KG1 (cell line): ENCODE results near the gene ATP2C2.

Experiments used
- DNase-seq: peaks from one replicate; lab custom pipeline; 2025; lab: John Stamatoyannopoulos, UW

Gene ATP2C2

GRCh38 chr16:84451781-84452180 lies 83.4 kb downstream of the ATP2C2 start:
- DNase-seq: no peak

GRCh38 chr16:84453061-84453752 lies 84.9 kb downstream of the ATP2C2 start:
- no peak for DNase-seq

DNA sequence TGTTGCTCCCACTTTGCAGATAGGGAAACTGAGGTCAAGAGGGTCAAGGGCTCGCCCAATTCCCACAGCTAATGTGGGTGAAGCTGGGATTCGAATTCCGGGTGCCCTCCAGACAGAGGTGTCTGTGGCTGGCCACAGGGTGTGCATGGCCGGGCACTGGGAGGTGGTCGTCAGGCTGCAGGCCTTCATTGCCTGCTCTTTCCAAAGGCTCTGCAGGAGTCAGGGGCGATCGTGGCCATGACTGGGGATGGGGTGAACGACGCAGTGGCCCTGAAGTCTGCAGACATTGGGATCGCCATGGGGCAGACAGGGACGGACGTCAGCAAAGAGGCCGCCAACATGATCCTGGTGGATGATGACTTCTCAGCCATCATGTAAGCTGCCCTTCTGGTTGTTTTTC lies 86.3 kb downstream of the ATP2C2 start:
- no peak for DNase-seq

GRCh38 chr16:84455031-84455430 lies 86.7 kb downstream of the ATP2C2 start:
- DNase-seq: no peak

DNA sequence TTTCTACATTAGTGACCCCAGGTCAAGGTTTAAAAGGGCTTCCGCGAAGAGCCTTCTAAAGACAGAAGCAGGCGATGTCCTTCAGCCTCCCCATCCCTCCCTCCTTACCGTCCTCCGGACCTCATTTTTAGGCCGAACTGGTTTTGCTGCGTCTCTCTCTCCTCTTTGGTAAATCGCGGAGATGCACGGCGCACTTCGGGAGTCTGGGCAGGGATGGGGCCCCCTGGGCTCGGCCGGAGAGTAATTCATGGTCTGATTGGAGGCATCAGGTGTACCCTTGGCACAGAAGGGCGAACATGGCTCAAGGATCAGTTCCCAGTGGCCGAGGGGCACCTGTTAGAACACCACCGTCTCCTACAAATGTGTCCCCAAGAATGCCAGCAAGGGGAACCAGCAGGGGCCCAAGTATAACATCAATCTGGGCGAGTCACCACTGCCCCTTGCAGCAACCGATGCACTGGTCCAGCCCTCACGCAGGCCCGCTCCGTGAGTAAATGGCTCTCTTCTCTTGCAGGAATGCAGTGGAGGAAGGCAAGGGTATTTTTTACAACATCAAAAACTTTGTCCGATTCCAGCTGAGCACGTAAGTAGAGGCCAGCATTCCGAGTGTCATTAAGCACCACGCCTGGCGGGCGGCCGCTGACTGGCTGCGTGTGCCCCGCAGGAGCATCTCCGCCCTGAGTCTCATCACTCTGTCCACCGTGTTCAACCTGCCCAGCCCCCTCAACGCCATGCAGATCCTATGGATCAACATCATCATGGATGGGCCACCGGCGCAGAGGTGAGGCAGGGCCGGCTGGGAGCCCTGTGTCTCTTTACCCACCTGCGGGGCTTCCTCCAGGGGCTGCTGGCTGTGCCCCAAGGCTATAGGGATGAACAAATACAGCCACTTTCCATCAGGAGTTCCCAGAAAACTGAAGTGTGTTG lies 90.5 kb downstream of the ATP2C2 start:
- DNase-seq: no peak

DNA sequence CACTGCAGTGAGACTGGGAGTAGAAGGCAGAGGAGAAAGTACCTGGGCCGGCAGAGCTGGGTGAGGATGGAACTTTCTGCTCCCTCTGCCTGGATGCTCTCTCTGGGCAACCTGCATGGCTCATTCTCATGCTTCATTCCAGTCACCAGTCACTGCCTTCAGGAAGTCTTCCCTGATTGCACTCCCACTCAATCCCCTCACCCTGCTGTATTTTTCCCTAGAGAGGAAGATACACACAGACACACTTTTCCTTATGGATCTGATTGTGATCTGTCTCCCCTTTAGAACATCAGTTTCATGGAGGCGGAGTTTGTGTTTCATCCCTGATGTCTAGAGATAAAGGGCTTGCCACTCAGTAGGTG lies 91.2 kb downstream of the ATP2C2 start:
- no peak for DNase-seq

DNA sequence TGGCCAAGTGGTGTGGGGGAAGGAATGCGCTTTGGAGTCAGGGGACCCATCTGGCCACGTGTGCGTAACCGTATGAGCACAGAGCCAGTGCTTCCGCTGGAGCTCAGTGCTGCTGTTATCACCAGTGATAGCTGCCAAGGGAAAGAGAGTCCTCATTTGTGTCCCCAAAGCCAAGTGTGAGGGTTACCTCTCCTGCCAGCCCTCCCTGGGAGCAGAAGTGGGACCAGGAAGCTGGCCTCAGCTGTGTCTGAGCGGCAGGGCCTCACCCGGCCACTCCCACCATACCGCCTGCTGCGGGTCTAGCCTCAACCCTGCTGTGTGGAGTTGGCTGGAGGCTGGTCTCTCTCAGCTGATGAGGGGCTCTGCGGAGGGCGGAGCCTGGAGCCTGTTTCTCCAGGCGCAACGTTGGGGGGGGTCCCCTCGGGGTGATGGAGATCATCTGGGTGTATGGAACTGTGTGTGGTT lies 91.6 kb downstream of the ATP2C2 start:
- DNase-seq: no peak

DNA sequence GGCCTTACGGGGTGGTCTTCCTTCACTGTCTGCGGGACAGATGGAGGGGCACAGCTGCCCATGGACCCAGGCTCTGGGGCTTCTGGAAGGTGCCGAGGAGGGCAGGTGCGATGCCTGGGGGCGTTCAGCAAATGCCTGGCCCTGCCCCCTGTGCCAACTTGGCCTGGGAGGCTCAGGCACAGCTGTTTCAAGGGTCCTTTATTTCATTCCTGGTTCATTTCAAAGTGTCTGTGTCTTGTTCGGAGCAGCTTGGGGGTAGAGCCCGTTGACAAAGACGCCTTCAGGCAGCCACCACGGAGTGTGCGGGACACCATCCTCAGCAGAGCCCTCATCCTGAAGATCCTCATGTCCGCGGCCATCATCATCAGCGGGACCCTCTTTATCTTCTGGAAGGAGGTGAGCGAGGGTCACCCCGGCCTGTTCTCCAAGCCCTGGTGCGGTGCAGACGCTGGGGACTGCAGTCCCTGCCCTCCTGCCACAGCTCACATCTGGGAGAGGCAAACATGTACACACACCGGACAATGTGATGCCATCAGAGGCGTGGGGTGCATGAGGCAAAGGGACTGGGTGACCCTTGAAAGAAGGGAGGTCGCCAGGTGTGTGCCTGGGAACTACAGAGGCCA lies 92.2 kb downstream of the ATP2C2 start:
- DNase-seq: no peak

DNA sequence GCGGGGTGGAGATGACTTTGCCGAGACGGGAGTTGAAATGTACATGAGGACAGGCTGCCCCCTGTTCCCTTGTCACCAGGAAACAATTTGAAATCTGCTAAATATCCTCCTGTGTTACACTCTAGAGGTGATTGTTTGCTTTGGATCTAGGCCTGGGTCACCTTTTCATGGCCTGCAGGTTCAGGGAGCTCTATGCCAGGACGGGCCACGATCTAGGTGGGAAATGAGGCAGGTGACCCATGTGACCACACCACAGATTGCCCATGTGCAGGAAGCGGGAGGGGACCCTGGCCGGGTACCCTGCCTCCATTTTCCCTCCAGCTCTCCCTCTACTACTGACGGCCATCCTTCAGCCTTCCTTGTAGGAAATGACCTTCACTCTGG lies 92.7 kb downstream of the ATP2C2 start:
- no peak for DNase-seq

DNA sequence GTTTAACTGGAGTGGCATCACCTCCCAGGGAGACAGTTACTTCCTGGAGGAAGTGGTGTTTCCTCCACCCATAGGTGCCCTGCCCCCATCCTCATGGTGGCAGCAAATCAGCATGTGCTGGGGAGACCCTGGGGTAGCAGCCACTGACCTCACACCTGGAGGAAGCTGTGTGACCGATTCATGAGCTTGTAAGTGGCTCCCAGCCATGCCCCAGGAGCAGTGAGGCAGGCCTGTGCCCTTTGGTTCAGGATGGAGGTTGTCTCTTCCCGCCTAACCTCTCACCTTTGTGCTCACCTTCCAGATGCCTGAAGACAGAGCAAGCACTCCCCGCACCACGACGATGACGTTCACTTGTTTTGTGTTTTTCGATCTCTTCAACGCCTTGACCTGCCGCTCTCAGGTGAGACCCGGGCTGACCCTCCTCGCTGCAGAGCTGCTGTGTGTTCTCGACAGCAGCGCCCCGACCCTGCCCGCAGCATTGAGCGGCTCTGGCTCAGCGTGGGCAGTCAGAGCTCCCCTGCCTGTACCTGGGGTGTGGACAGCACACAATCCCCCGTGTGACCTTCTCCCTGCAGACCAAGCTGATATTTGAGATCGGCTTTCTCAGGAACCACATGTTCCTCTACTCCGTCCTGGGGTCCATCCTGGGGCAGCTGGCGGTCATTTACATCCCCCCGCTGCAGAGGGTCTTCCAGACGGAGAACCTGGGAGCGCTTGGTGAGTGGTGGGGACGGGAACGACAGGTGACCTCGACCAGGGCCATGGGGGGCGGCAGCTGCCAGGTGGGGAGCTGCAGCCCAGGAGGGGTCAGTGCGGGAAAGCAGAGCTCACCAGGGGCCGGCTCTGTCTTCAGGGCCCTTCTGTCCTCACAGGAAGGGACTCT lies 93.3 kb downstream of the ATP2C2 start:
- no peak for DNase-seq

- DNase-seq: no peak
Observed at GRCh38 chr16:84462296-84463210, 94.2 kb downstream of the ATP2C2 start.

DNA sequence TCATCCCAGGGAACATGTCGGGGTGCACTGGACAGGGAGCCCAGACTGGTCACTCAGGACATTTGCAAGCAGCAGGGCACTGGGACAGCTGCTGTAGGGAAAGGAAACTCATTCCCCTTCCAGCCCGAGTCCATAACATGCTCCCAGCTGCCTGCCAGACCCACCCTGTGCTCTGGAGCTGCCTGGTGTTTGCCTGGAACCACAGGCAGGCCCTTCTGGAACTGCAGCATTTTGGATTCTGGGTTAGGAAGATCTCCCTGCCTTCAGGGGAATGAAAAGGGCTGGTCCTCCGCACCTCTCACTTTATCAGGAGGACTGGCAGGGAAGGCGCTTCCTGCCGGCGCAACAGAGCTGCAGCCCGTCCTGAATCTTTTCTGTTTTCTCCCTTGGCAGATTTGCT lies 94.9 kb downstream of the ATP2C2 start:
- no peak for DNase-seq

GRCh38 chr16:84464116-84464515 lies 95.8 kb downstream of the ATP2C2 start:
- DNase-seq: no peak

DNA sequence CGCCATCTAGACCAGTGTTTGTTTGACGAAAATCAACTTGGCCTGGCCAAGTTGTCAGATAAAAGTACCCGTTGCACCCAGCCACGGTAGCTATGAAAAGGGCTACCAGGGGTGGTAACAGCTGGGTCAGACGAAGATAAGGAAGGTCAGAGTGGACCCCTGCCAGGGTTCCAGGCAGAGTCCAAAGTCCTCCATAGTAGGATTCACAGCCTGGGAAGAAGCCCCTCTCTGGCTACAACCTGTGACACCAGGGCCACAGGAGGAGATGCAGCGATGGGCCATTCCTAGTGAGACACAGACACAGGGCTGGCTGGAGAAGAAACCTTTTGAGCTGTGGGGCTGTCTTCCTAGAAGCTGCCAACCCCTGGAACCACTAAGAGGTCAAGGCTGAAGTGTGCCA lies 96.8 kb downstream of the ATP2C2 start:
- DNase-seq: no peak

- no peak for DNase-seq
Observed at GRCh38 chr16:84466692-84467091, 98.4 kb downstream of the ATP2C2 start.

DNA sequence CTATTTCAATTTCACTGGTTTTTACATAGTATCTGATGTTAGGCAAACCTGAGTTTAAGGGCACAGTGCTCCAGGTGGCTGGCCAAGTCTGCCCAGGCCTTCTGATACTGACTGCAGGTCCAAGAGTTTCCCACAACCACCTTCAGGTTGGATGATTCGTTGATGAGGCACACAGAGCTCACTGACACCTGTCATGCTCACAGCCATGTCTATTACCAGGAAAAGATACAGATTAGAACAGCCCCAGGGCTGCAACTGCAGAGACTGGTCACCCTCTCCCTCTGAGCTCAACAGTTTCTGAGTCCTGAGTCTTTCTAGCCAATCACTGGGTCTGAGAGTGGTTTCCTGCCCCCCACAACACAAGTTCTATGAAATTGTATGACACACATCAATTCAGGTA lies 98.9 kb downstream of the ATP2C2 start:
- no peak for DNase-seq

DNA sequence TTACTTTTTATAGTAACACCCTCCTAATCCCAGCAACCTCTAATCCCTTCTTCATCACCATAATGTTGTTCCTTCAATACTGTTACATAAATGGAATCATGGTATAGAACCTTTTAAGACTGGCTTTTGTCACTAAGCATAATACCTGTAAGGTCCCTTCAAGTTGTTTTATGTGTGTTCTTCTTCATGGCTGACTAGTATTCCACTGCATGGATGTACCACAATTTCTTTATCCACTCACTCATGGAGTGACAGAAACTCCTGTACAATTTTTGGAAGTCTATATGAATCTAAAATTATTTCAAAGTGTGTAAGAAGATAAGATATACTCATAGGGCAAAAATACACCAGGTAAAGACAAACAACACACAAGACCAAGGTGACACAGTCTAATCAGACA lies 99.4 kb downstream of the ATP2C2 start:
- no peak for DNase-seq

DNA sequence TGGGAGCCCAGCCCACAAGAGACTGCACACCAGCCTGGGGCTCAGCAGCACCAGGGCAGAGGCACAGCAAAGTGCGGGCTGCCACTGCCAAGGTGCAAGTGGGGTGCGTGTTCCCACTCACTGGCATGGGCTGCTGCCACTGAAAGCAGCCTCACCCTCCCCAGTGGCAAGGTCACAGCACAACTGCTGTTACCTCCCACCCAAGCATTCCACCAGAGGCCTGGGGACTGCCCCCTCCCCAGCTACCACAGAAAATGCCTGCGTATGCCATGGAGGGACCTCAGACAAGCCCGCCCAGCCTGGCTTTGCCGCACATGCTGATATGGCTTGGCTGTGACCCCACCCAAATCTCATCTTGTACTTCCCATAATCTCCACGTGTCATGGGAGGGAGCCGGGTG lies 103.0 kb downstream of the ATP2C2 start:
- no peak for DNase-seq

- no peak for DNase-seq
Observed at GRCh38 chr16:84471966-84472365, 103.6 kb downstream of the ATP2C2 start.

DNA sequence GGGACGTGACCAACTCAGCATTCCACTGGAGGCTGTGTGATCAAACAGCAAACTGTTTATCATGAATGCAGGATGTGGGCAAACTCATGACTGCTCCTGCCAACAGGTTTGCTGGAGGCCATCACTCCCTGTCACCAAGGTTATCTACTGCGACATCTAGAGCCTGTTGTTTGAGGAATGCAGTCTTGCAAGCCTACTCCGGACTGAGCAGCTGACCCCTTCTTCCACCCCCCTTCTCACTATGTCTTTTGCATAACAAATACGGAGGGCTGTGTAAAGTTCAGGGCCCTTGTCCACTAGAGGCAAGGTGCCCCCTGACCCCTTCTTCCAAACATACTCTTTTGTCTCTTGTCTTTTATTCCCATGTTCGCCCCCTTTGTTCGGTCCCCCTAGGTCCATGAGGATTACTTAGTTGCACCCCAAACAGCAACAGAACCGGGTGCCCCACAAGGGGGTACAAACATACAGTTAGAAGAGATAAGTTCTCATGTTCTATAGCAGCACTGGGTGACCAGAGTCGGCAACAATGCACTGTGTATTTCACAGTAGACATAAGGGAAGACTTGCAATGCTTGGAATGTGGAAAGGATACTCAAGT lies 107.4 kb downstream of the ATP2C2 start:
- DNase-seq: no peak
